Stomach (tissue), 9 donors: ENCODE data around the gene JMJD1C. TPM values are rescaled to one million over a fixed set of nuclear protein-coding genes. Genes with fewer than 3 reads are reported as not detected.

ENCODE experiments used
- DNase-seq, 2 donors: peaks; one replicate each; pipeline versions ENCODE4 v3.0.0 to v3.0.0-alpha.2; 2013 to 2019
- H3K27ac ChIP-seq, 5 donors: fragments of 200-600 bp in 4 of 5; sonication (generic) in 4 of 5; one replicate each; pipeline ENCODE4 v1.5.1; 2013 to 2019; ENCODE audit warnings: mild to moderate bottlenecking in 1 of 5, moderate library complexity in 1 of 5
- H3K27me3 ChIP-seq, 3 donors: fragments of 200-600 bp; sonication (generic); one replicate each; pipeline ENCODE4 v1.5.1; 2017 to 2019; ENCODE audit warnings: mixed run types in 1 of 3
- H3K36me3 ChIP-seq, 4 donors: fragments of 200-600 bp; sonication (generic); 1 replicate in 3 of 4; 2 replicates in 1 of 4; pipeline ENCODE4 v1.5.1; 2016 to 2019
- H3K4me1 ChIP-seq, 4 donors: fragments of 200-600 bp; sonication (generic); one replicate each; pipeline ENCODE4 v1.5.1; 2016 to 2019
- H3K4me3 ChIP-seq, 4 donors: fragments of 200-600 bp; sonication (generic) in 3 of 4; one replicate each; pipeline ENCODE4 v1.5.1; 2016 to 2019; ENCODE audit warnings: mild to moderate bottlenecking in 1 of 4
- H3K9me3 ChIP-seq, 4 donors: fragments of 200-600 bp; sonication (generic); one replicate each; pipeline ENCODE4 v1.5.1; 2016 to 2019
- EP300 ChIP-seq: sonication (generic); formaldehyde crosslinking; IDR thresholded peaks from one replicate; pipeline ENCODE4 v1.6.1; 2017; ENCODE audit warnings: antibody characterized with exemption
- POLR2A ChIP-seq, 4 donors: fragments of 450-650 bp; IDR thresholded peaks; one replicate each; pipeline ENCODE4 v1.6.1; 2016; ENCODE audit warnings: antibody characterized with exemption in 4 of 4, control low read depth in 2 of 4, mild to moderate bottlenecking in 1 of 4, moderate library complexity in 1 of 4
- POLR2AphosphoS5 ChIP-seq, 3 donors: sonication (generic); formaldehyde crosslinking; IDR thresholded peaks; one replicate each; pipeline ENCODE4 v1.6.1; 2016; ENCODE audit warnings: antibody characterized with exemption in 3 of 3
- WGBS, 5 donors: extraction: QIAGEN DNeasy Blood & Tissue Kit in 3 of 5; methylation state at CpG; one replicate each; pipeline versions ENCODE4 v1.1.5 to v1.1.7; 2013 to 2018; 5-methylcytosine and 5-hydroxymethylcytosine counted together
- intact Hi-C: fragments of 100-400 bp; cut with DNase I; formaldehyde crosslinking; loops from one replicate; pipeline ENCODE4 v1.15.1; 2023; ENCODE audit warnings: low total_unique reads
- polyA plus RNA-seq, 3 donors: library from polyadenylated mRNA; stranded (reverse); fragments of 200-250 nt; gene quantifications; one replicate each; pipeline ENCODE4 v1.2.3, GENCODE V29; 2013
- total RNA-seq, 5 donors: library from RNA; depleted of rRNA; stranded (reverse); fragments of >200 nt; gene quantifications; one replicate each; pipeline versions ENCODE4 v1.1.0 to v1.2.3, GENCODE V29; 2014 to 2016
- TF ChIP-seq, protein P1 (sequence below), 7 experiments: fragments of 450-650 bp in 4 of 7; fragments of 200-600 bp in 3 of 7; sonication (generic) in 3 of 7; IDR thresholded peaks; one replicate each; pipeline ENCODE4 v1.5.1; 2016 to 2019; ENCODE audit warnings: antibody characterized with exemption in 7 of 7, control low read depth in 2 of 7, mild to moderate bottlenecking in 1 of 7
- donor health status: healthy with polysubstance abuse.
- donor health status: Bipolar disorder and iron deficiency.
- donor health status: healthy.

The JMJD1C gene
- total and polyA plus RNA-seq, 8 donors = 13.6 to 235 (median 33.5) TPM

- no peak overlapping the region for H3K4me3 ChIP-seq
- DNase-seq = peak in 1 of 2 donors; percentile 43
- TF ChIP-seq EP300 (no peak), POLR2AphosphoS5 (IDR thresholded peaks at IDR 0.05) (no peak), POLR2A (IDR thresholded peaks at IDR 0.05) (no peak)
- TF ChIP-seq, protein P1, sequence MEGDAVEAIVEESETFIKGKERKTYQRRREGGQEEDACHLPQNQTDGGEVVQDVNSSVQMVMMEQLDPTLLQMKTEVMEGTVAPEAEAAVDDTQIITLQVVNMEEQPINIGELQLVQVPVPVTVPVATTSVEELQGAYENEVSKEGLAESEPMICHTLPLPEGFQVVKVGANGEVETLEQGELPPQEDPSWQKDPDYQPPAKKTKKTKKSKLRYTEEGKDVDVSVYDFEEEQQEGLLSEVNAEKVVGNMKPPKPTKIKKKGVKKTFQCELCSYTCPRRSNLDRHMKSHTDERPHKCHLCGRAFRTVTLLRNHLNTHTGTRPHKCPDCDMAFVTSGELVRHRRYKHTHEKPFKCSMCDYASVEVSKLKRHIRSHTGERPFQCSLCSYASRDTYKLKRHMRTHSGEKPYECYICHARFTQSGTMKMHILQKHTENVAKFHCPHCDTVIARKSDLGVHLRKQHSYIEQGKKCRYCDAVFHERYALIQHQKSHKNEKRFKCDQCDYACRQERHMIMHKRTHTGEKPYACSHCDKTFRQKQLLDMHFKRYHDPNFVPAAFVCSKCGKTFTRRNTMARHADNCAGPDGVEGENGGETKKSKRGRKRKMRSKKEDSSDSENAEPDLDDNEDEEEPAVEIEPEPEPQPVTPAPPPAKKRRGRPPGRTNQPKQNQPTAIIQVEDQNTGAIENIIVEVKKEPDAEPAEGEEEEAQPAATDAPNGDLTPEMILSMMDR (IDR thresholded peaks at IDR 0.05) = no peak
- H3K36me3 ChIP-seq = no peaks in the 10 kb centered on the region
- no peak overlapping the region for H3K27ac ChIP-seq
- intact Hi-C loops = no loop called here
- H3K4me1 ChIP-seq = peaks cover 14 to 56% (median 32%) of the 10 kb centered on the region in 4 donors
- no peaks in the 10 kb centered on the region for H3K27me3 ChIP-seq
- H3K9me3 ChIP-seq = no peaks in the 10 kb centered on the region
- WGBS, 5 donors = 81 to 90% (median 83%) methylated on average over 10 of the region's 10 CpGs
Measured at GRCh38 chr10:63430091-63430998, 35.4 kb downstream of the JMJD1C start.

- H3K27me3 ChIP-seq = no peaks in the 10 kb centered on the region
- no peaks in the 10 kb centered on the region for H3K9me3 ChIP-seq
- H3K27ac ChIP-seq = no peak overlapping the region
- H3K4me3 ChIP-seq = no peak overlapping the region
- no peaks in the 10 kb centered on the region for H3K36me3 ChIP-seq
- intact Hi-C loops = no loop called here
- 42 to 64% (median 55%) methylated on average over 2 of the region's 2 CpGs for WGBS, 5 donors
- DNase-seq = peak in 1 of 2 donors; percentile 61
- no peak for TF ChIP-seq POLR2A (IDR thresholded peaks at IDR 0.05)
- TF ChIP-seq, protein P1 (IDR thresholded peaks at IDR 0.05) = no peak
- no peak for TF ChIP-seq EP300
- TF ChIP-seq POLR2AphosphoS5 (IDR thresholded peaks at IDR 0.05) = no peak
- peaks cover 8 to 46% (median 21%) of the 10 kb centered on the region in 4 donors for H3K4me1 ChIP-seq
Measured at GRCh38 chr10:63429281-63429680, 36.5 kb downstream of the JMJD1C start.

- no peak overlapping the region for H3K27ac ChIP-seq
- H3K36me3 ChIP-seq = no peaks in the 10 kb centered on the region
- H3K9me3 ChIP-seq = no peaks in the 10 kb centered on the region
- no peak overlapping the region for H3K4me3 ChIP-seq
- no peaks in the 10 kb centered on the region for H3K27me3 ChIP-seq
- no peak for TF ChIP-seq EP300
- TF ChIP-seq POLR2AphosphoS5 (IDR thresholded peaks at IDR 0.05) = no peak
- TF ChIP-seq POLR2A (IDR thresholded peaks at IDR 0.05) = no peak
- TF ChIP-seq, protein P1 (IDR thresholded peaks at IDR 0.05) = no peak
- DNase-seq = no peak
- H3K4me1 ChIP-seq = peaks cover 6 to 47% (median 20%) of the 10 kb centered on the region in 4 donors
- WGBS, 5 donors = 95 to 98% (median 97%) methylated on average over 19 of the region's 19 CpGs
- intact Hi-C loops = no loop called here
Measured at GRCh38 chr10:63427013-63427412, 38.8 kb downstream of the JMJD1C start.

GRCh38 chr10:63425512-63425911 is 40.3 kb downstream of the JMJD1C start:
- Histone ChIP-seq H3K4me3 (no peak overlapping the region), H3K27ac (no peak overlapping the region), H3K27me3 (no peaks in the 10 kb centered on the region), H3K9me3 (no peaks in the 10 kb centered on the region), H3K4me1 (peaks cover 6 to 45% (median 30%) of the 10 kb centered on the region in 4 donors), H3K36me3 (no peaks in the 10 kb centered on the region)
- no peak for TF ChIP-seq EP300
- TF ChIP-seq POLR2A (IDR thresholded peaks at IDR 0.05) = no peak
- TF ChIP-seq, protein P1 (IDR thresholded peaks at IDR 0.05) = no peak
- no peak for TF ChIP-seq POLR2AphosphoS5 (IDR thresholded peaks at IDR 0.05)
- 75 to 82% (median 79%) methylated on average over 5 of the region's 5 CpGs for WGBS, 5 donors
- intact Hi-C loops = no loop called here
- DNase-seq = no peak
